SK-N-DZ (cell line): Measurements from ENCODE around the gene MAK.
"Not testable (repeated sequence)": the region's sequence is repeated elsewhere in the genome, so short reads cannot be mapped to it uniquely, and the experiment has no call there.

Experiments used
- DNase-seq: peaks from one replicate; pipeline ENCODE4 v3.0.0-alpha.2; 2015; ENCODE audit warnings: low spot score

MAK gene

GRCh38 chr6:10854922-10855632 is 16.7 kb upstream of the MAK start:
- no peak for DNase-seq

- DNase-seq: not testable (repeated sequence)
Observed at GRCh38 chr6:10853849-10854300, 15.5 kb upstream of the MAK start.

GRCh38 chr6:10852361-10852960 is 14.1 kb upstream of the MAK start:
- DNase-seq: no peak

GRCh38 chr6:10850728-10851127 is 12.4 kb upstream of the MAK start:
- DNase-seq: no peak

- DNase-seq: no peak
Observed at GRCh38 chr6:10849901-10850300, 11.6 kb upstream of the MAK start.

GRCh38 chr6:10847684-10848083 is 9.3 kb upstream of the MAK start:
- no peak for DNase-seq

- DNase-seq: no peak
Observed at GRCh38 chr6:10843554-10843953, 5.2 kb upstream of the MAK start.

GRCh38 chr6:10838794-10839333 is 525 bp upstream of the MAK start:
- no peak for DNase-seq

- DNase-seq: no peak
Observed at GRCh38 chr6:10837622-10837994, 731 bp downstream of the MAK start.

- no peak for DNase-seq
Observed at GRCh38 chr6:10837009-10837621, 1.2 kb downstream of the MAK start.

- DNase-seq: no peak
Observed at GRCh38 chr6:10834823-10835222, 3.5 kb downstream of the MAK start.

GRCh38 chr6:10831609-10832008 is 6.7 kb downstream of the MAK start:
- no peak for DNase-seq

GRCh38 chr6:10824819-10825218 is 13.5 kb downstream of the MAK start:
- DNase-seq: no peak

GRCh38 chr6:10824297-10824696 is 14.0 kb downstream of the MAK start:
- DNase-seq: no peak

- not testable (repeated sequence) for DNase-seq
Observed at GRCh38 chr6:10814176-10814575, 24.2 kb downstream of the MAK start.

- DNase-seq: no peak
Observed at GRCh38 chr6:10809098-10809497, 29.2 kb downstream of the MAK start.

GRCh38 chr6:10808376-10808775 is 30.0 kb downstream of the MAK start:
- DNase-seq: no peak

- peak; percentile 49 for DNase-seq
Observed at GRCh38 chr6:10801224-10801848, 37.0 kb downstream of the MAK start.

- DNase-seq: no peak
Observed at GRCh38 chr6:10800810-10801209, 37.5 kb downstream of the MAK start.

GRCh38 chr6:10794239-10794638 is 44.1 kb downstream of the MAK start:
- DNase-seq: no peak

GRCh38 chr6:10793695-10794094 is 44.6 kb downstream of the MAK start:
- no peak for DNase-seq

- DNase-seq: no peak
Observed at GRCh38 chr6:10793035-10793434, 45.3 kb downstream of the MAK start.
